Spinal cord (tissue), 10 donors: ENCODE measurements around the gene HUNK. TPM values are rescaled to one million over a fixed set of nuclear protein-coding genes. Genes with fewer than 3 reads are reported as not detected.
A peak's percentile ranks its signal among the peaks of the same experiment; 100 is the strongest.

ENCODE experiments used
- DNase-seq, 6 donors: peaks; one replicate each; pipeline versions ENCODE4 v3.0.0 to v3.0.0-alpha.2; 2013 to 2015; ENCODE audit warnings: low spot score in 6 of 6, low read depth in 4 of 6
- H3K27ac ChIP-seq: one replicate; pipeline ENCODE4 v1.5.1; 2013; ENCODE audit warnings: low read depth, low read length, control low read depth
- H3K27me3 ChIP-seq: one replicate; pipeline ENCODE4 v1.6.1; 2013; ENCODE audit warnings: low read length; ENCODE audit not compliant: control insufficient read depth, insufficient read depth
- H3K36me3 ChIP-seq: one replicate; pipeline ENCODE4 v1.6.1; 2013; ENCODE audit warnings: low read length; ENCODE audit not compliant: control insufficient read depth, insufficient read depth
- H3K4me1 ChIP-seq: one replicate; pipeline ENCODE4 v1.6.1; 2013; ENCODE audit warnings: low read length; ENCODE audit not compliant: control insufficient read depth, insufficient read depth
- H3K4me3 ChIP-seq: one replicate; pipeline ENCODE4 v1.5.1; 2013; ENCODE audit warnings: low read depth, low read length, control low read depth
- H3K9me3 ChIP-seq: one replicate; pipeline ENCODE4 v1.6.1; 2013; ENCODE audit warnings: low read length; ENCODE audit not compliant: control insufficient read depth, insufficient read depth
- WGBS: methylation state at CpG from one replicate; pipeline ENCODE4 v1.1.5; 2013; ENCODE audit warnings: missing lambda C conversion rate; ENCODE audit not compliant: insufficient coverage; 5-methylcytosine and 5-hydroxymethylcytosine counted together
- polyA plus RNA-seq, 2 donors: library from polyadenylated mRNA; unstranded; fragments of 120-200 nt; gene quantifications; one replicate each; pipeline ENCODE4 v1.2.1, GENCODE V29; 2013; ENCODE audit not compliant: insufficient read length in 2 of 2
- total RNA-seq, 2 donors: library from RNA; depleted of rRNA in 1 of 2; stranded (reverse); fragments of 120-200 nt in 1 of 2; fragments of >200 nt in 1 of 2; gene quantifications; one replicate each; pipeline versions ENCODE4 v1.2.3 to v1.2.4, GENCODE V29; 2013 to 2014
- donor health status: healthy.

The HUNK gene
- total and polyA plus RNA-seq, 4 donors = 3.0 to 8.2 (median 6.3) TPM

DNA sequence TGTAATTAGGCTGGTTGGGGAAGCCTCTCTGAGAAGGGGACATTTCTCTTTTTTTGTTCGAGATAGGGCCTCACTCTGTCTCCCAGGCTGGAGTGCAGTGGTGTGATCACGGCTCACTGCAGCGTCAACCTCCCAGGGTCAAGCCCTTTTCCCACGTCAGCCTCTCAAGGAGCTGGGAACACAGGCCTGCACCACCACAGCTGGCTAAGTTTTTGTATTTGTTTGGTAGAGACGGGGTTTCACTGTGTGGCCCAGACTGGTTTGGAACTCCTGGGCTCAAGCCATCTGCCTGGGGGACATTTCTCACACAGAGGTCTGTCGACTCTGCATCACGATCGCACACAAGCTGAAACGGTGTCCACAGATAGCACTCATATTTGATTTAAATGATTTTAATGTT is 39.7 kb downstream of the HUNK start:
- Histone ChIP-seq H3K9me3 (no peaks in the 10 kb centered on the region), H3K27me3 (no peaks in the 10 kb centered on the region), H3K4me1 (peaks cover 22% of the 10 kb centered on the region), H3K36me3 (no peaks in the 10 kb centered on the region), H3K27ac (no peak overlapping the region), H3K4me3 (no peak overlapping the region)
- no peak for DNase-seq
- WGBS = 76% methylated on average over 6 of the region's 9 CpGs

DNA sequence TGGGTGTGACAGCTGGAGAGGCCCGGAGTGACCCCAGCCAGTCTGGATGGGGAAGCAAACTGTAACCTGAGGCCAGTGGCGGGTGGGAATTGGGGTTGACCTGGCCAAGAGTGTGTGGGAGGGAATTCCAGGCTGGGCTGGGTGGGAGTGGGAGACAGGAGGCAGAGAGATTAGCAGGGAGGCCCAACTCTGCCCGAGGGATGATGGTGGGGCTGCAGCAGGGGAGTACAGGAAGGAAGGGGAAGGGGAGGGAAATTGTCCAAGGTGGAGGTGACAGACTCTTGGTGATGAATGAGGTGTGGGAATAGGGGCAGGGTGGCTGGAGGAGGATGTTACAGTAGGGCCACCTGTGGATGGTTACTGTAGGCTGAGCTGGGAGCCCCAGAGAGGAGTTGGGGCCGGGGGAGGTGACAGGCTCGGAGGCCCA is 40.4 kb downstream of the HUNK start:
- H3K27me3 ChIP-seq = no peaks in the 10 kb centered on the region
- H3K36me3 ChIP-seq = no peaks in the 10 kb centered on the region
- H3K9me3 ChIP-seq = no peaks in the 10 kb centered on the region
- H3K4me1 ChIP-seq = peaks cover 20% of the 10 kb centered on the region
- H3K27ac ChIP-seq = no peak overlapping the region
- H3K4me3 ChIP-seq = no peak overlapping the region
- whole genome bisulfite sequencing = 88% methylated on average over 5 of the region's 5 CpGs
- DNase-seq = no peak

DNA sequence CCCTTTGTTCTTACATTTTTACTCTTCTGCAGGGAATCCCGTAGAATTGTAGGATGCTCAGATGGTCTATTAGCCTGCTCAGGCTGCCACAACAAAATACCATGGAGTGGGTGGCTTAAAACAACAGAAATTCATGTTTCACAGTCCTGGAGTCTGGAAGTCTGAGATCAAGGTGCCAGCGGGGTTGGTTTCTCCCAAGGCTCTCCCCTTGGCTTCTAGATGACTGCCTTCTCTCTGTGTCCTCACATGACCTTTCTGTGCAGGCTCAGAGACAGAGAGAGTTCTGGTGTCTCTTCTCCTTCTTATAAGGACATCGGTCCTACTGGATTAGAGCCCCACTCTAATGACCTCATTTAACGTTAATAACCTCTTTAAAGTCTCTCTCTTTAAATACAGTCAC is 41.7 kb downstream of the HUNK start:
- peak in 1 of 6 donors; percentile 18 for DNase-seq
- Histone ChIP-seq H3K27ac (no peak overlapping the region), H3K36me3 (no peaks in the 10 kb centered on the region), H3K9me3 (no peaks in the 10 kb centered on the region), H3K4me1 (peaks cover 11% of the 10 kb centered on the region), H3K27me3 (no peaks in the 10 kb centered on the region), H3K4me3 (no peak overlapping the region)
- 73% methylated on average over 4 of the region's 4 CpGs for WGBS

DNA sequence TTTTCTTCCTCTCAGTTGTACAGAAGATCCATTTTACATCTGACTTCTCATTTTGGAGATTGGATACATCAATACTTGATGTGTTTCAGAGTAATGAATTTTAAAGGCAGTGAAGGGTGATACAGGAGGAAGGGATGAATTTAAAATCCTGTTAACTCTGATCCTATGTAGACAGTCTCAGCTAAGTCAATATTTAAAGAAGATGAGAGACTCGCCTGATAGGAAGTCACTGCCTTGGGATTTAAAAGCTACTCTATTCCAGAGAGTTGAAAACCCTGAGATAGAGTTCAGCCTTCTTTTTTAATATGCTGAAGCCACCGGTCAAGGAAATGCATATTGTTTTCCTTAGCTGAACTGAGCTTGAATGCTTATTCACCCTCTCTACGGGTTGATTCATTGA is 42.7 kb downstream of the HUNK start:
- Histone ChIP-seq H3K36me3 (no peaks in the 10 kb centered on the region), H3K4me3 (no peak overlapping the region), H3K4me1 (peaks cover 4% of the 10 kb centered on the region), H3K27me3 (no peaks in the 10 kb centered on the region), H3K9me3 (peaks cover 1% of the 10 kb centered on the region), H3K27ac (no peak overlapping the region)
- DNase-seq = peak in 1 of 6 donors; percentile 20
- 60% methylated on average over 1 of the region's 3 CpGs for WGBS

DNA sequence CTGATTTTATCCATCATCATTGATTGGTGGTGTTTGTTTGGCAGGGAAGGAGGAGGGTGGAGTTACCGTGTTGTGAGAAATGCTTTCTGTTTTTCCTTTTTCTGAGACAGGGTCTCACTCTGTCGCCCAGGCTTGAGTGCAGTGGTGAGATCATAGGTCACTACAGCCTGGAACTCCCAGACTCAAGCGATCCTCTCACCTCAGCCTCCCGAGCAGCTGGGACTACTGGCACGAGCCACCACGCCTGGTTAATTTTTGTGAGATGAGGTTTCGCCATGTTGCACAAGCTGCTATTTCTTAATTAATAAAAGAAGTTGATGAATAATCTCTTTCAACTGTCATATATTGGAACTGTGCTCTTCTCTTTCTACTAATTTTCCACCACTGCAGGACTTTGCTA is 44.3 kb downstream of the HUNK start:
- H3K27me3 ChIP-seq = no peaks in the 10 kb centered on the region
- H3K4me1 ChIP-seq = peaks cover 4% of the 10 kb centered on the region
- no peaks in the 10 kb centered on the region for H3K36me3 ChIP-seq
- no peak overlapping the region for H3K4me3 ChIP-seq
- no peak overlapping the region for H3K27ac ChIP-seq
- peaks cover 1% of the 10 kb centered on the region for H3K9me3 ChIP-seq
- WGBS = no CpG with 5 or more reads among the region's 7 CpGs
- DNase-seq = no peak

DNA sequence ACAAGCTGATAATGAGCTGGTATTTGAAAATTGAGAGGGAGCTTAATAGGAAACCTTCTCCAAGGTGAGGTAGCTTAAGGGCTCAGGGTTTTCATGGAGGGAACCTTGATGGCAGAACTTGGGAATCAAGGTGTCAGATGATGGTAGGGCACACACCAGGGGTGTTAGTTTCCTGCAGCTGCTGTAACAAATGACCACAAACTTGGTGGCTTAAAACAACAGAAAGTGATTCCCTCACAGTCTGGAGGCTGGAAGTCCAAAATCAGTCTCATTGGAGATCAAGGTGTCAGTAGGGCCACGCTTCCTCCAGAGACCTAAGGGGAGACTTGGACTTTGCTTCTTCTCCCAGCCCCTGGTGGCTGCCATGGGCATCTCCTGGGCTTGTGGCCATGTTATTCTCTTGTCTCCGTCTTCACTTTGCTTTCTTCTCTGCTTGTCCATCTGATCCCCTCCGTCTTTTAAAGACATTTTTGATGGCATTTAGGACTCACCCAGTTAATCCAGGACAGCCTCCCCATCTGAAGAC is 45.5 kb downstream of the HUNK start:
- peaks cover 1% of the 10 kb centered on the region for H3K9me3 ChIP-seq
- H3K27ac ChIP-seq = no peak overlapping the region
- WGBS = 97% methylated on average over 3 of the region's 3 CpGs
- no peak for DNase-seq
- peaks cover 4% of the 10 kb centered on the region for H3K4me1 ChIP-seq
- H3K4me3 ChIP-seq = no peak overlapping the region
- H3K27me3 ChIP-seq = no peaks in the 10 kb centered on the region
- no peaks in the 10 kb centered on the region for H3K36me3 ChIP-seq

DNA sequence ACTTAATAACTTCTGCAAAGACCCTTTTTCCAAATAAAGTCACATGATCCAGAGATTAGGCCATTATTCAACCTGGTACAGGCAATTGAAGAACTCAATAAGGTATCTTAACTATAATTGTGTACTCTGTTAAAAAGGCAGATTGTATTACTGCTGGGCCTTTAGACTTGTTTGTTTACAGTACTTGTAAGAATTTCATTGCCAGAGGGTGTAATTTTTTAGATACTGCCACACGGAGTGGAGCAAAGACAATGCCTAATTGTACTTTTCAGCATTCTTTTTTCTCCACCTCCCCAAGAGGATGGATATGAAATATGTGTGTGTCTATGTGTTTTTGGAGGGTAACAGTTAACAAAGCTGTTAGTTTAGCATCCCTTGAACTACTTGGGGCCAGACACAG is 47.5 kb downstream of the HUNK start:
- Histone ChIP-seq H3K9me3 (peaks cover 1% of the 10 kb centered on the region), H3K4me1 (no peaks in the 10 kb centered on the region), H3K27me3 (no peaks in the 10 kb centered on the region), H3K27ac (no peak overlapping the region), H3K4me3 (no peak overlapping the region), H3K36me3 (peaks cover 3% of the 10 kb centered on the region)
- no CpG with 5 or more reads among the region's 1 CpG for WGBS
- no peak for DNase-seq

DNA sequence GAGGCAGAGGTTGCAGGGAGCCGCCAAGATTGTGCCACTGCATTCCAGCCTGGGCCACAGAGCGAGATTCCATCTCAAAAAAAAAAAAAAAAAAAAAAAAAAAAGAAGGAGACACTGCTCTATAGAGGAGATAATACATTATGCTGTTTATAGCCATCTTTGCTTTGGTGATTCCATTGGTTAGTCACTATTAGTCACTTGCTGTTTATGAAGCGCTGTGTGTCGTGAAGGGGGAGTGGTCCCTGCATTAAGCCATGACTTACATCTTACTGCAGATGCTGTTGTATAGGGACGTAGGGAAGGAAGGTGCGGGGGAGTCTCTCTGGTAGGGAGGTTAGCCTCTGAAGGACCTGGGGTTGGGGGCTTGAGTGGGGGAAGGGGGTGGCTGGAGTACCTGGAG is 48.3 kb downstream of the HUNK start:
- DNase-seq = no peak
- Histone ChIP-seq H3K9me3 (peaks cover 1% of the 10 kb centered on the region), H3K27ac (no peak overlapping the region), H3K4me3 (no peak overlapping the region), H3K27me3 (no peaks in the 10 kb centered on the region), H3K4me1 (no peaks in the 10 kb centered on the region), H3K36me3 (peaks cover 6% of the 10 kb centered on the region)
- 100% methylated on average over 4 of the region's 6 CpGs for WGBS

DNA sequence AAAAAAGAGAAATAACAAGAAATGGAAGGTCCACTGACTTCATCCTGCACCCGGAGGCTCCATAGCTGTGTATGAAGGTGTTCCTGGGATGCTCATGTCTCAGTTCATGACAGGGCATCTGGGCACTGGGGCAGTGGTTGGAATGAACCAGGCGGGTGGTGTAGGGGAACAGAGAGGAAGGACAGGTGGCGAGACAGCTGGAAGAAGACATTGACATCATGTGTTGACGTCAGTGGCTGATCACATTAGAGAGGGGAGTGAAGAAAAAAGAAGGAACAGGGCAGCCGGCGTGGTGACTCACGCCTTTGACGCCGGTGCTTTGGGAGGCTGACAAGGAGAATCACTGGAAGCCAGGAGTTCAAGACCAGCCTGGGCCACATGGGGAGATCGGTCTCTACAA is 50.1 kb downstream of the HUNK start:
- no peak for DNase-seq
- no peaks in the 10 kb centered on the region for H3K27me3 ChIP-seq
- peaks cover 6% of the 10 kb centered on the region for H3K36me3 ChIP-seq
- H3K9me3 ChIP-seq = peaks cover 4% of the 10 kb centered on the region
- WGBS = 98% methylated on average over 10 of the region's 10 CpGs
- no peak overlapping the region for H3K27ac ChIP-seq
- no peaks in the 10 kb centered on the region for H3K4me1 ChIP-seq
- no peak overlapping the region for H3K4me3 ChIP-seq

DNA sequence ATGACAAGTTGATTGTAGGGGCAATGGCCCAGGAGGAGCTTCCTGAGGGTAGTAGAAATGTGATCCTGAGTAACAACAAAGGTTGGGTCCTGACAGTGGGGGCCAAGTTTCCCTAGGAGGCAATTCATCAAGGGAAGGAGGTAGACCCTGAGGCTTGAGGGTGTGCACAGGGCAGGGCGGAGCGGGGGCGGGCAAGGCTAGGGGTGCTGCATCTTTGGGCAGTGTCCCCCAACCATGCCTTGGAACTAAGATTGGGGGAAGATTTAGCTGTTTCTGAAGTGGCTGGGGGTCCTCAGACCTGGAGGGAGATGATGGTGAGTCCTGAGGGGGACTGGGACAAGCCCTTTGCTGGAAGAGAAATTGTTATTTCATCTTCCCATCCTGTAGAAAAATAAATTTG is 50.9 kb downstream of the HUNK start:
- WGBS = 100% methylated on average over 3 of the region's 3 CpGs
- peaks cover 6% of the 10 kb centered on the region for H3K36me3 ChIP-seq

More for the DNA sequence above, 50.9 kb downstream of the HUNK start:
- no peaks in the 10 kb centered on the region for H3K4me1 ChIP-seq
- H3K4me3 ChIP-seq = no peak overlapping the region
- H3K27me3 ChIP-seq = no peaks in the 10 kb centered on the region
- no peak overlapping the region for H3K27ac ChIP-seq
- H3K9me3 ChIP-seq = peaks cover 4% of the 10 kb centered on the region
- no peak for DNase-seq
